K562 (cell line): ENCODE measurements around the gene PIP4K2C. TPM values are rescaled to one million over a fixed set of nuclear protein-coding genes. Genes with fewer than 3 reads are reported as not detected.

Experiments
- C11orf30 ChIP-seq: fragments of 450-650 bp; IDR thresholded peaks from 2 replicates; pipeline ENCODE4 v1.6.1; 2016; ENCODE audit warnings: low read depth, mild to moderate bottlenecking
- E2F5 ChIP-seq: sonication (generic); formaldehyde crosslinking; IDR thresholded peaks from 2 replicates; pipeline ENCODE4 v1.8.0; 2022; ENCODE audit warnings: mild to moderate bottlenecking, missing genetic modification reagents
- FOXP4 ChIP-seq: sonication (generic); formaldehyde crosslinking; IDR thresholded peaks from 2 replicates; pipeline ENCODE4 v1.8.0; 2022; ENCODE audit warnings: mild to moderate bottlenecking, missing genetic modification reagents, borderline replicate concordance
- HMGN3 ChIP-seq: IDR thresholded peaks from 2 replicates; pipeline ENCODE4 v1.6.1; 2011; ENCODE audit warnings: borderline replicate concordance, low read depth, mild to moderate bottlenecking, mixed read lengths, low read length; ENCODE audit not compliant: insufficient read length; ENCODE audit errors: extremely low read depth
- HNRNPH1 ChIP-seq: fragments of 200-400 bp; formaldehyde crosslinking; optimal IDR thresholded peaks from 2 replicates; pipeline ENCODE3; 2017; ENCODE audit warnings: low read depth, mild to moderate bottlenecking, low read length, moderate library complexity
- KAT2B ChIP-seq: IDR thresholded peaks from one replicate; pipeline ENCODE4 v1.6.1; 2012; ENCODE audit warnings: low read depth, mild to moderate bottlenecking, control low read depth, inconsistent platforms, low read length, moderate library complexity
- KLF16 ChIP-seq: IDR thresholded peaks from 2 replicates; pipeline ENCODE4 v1.6.1; 2016; ENCODE audit warnings: antibody characterized with exemption
- POLR2G ChIP-seq: fragments of 200-400 bp; formaldehyde crosslinking; IDR thresholded peaks from 2 replicates; pipeline ENCODE4 v1.6.1; 2017; ENCODE audit warnings: low read depth, mild to moderate bottlenecking, antibody characterized with exemption, low read length, moderate library complexity
- RREB1 ChIP-seq: fragments of 250-450 bp; sonication (Bioruptor Pico); IDR thresholded peaks from 2 replicates; pipeline ENCODE4 v1.4.0; 2020
- ZNF146 ChIP-seq: IDR thresholded peaks from one replicate; pipeline ENCODE4 v1.6.1; 2018; ENCODE audit warnings: missing compliant biosample characterization; ENCODE audit not compliant: unreplicated experiment
- ZNF589 ChIP-seq: fragments of 200-800 bp; sonication (Bioruptor generic); IDR thresholded peaks from 2 replicates; pipeline ENCODE4 v1.6.1; 2016; ENCODE audit warnings: low read depth, missing genetic modification characterization, missing compliant biosample characterization
- ZNF609 ChIP-seq: sonication (generic); formaldehyde crosslinking; IDR thresholded peaks from 2 replicates; pipeline ENCODE4 v1.8.1; 2023; ENCODE audit warnings: missing genetic modification reagents, mild to moderate bottlenecking, borderline replicate concordance
- ZNF79 ChIP-seq: fragments of 250-450 bp; sonication (Bioruptor Pico); IDR thresholded peaks from 2 replicates; pipeline ENCODE4 v1.4.0; 2020; ENCODE audit warnings: low read depth, mild to moderate bottlenecking, moderate library complexity
- polyA plus RNA-seq, 8 experiments: library from polyadenylated mRNA; depleted of rRNA in 4 of 8; stranded (reverse) in 5 of 8; unstranded in 3 of 8; fragments of >200 nt; fragmentation: Nextera tagmentation in 2 of 8; fragmentation: Illumina TruSeq in 1 of 8; extraction: Ambion mirVana in 2 of 8; extraction: Trizol in 1 of 8; gene quantifications; 2 replicates each; pipeline versions ENCODE4 v1.2.1 to v1.2.3, GENCODE V29; 2011 to 2014; ENCODE audit warnings: inconsistent platforms in 1 of 8, missing spikeins in 1 of 8
- total RNA-seq, 7 experiments: library from RNA; depleted of rRNA in 6 of 7; stranded (reverse); fragments of >200 nt in 6 of 7; fragmentation: Illumina TruSeq in 2 of 7; extraction: Trizol in 2 of 7; gene quantifications; 2 replicates each; pipeline versions ENCODE4 v1.2.1 to v1.2.3, GENCODE V29; 2011 to 2021; ENCODE audit warnings: low replicate concordance in 1 of 7

Gene PIP4K2C
- total and polyA plus RNA-seq, 9 of the 15 experiments (the other 6 are each of a cell fraction or from before 2014, with no cell fraction given) = 9.0 to 41.4 (median 18.3) TPM

GRCh38 chr12:57627501-57628279 lies 36.7 kb downstream of the PIP4K2C start (continued):
- TF ChIP-seq E2F5 (CRISPR knock-in tag) (no peak), KAT2B (no peak), POLR2G (peak; percentile 39), ZNF609 (CRISPR knock-in tag) (no peak), ZNF146 (CRISPR knock-in tag) (no peak), HMGN3 (no peak), HNRNPH1 (no peak), RREB1 (CRISPR knock-in tag) (no peak), ZNF589 (CRISPR knock-in tag) (no peak), ZNF79 (no peak), FOXP4 (CRISPR knock-in tag) (no peak), C11orf30 (no peak), KLF16 (no peak)
